ENCODE data around the gene SEPTIN3. TPM values are rescaled to one million over a fixed set of nuclear protein-coding genes. Genes with fewer than 3 reads are reported as not detected.

Gene SEPTIN3
- polyA plus RNA-seq, 1 donor (not counting 4 experiments of a cell fraction or from before 2014, with no cell fraction given) = 0.07 TPM

DNA sequence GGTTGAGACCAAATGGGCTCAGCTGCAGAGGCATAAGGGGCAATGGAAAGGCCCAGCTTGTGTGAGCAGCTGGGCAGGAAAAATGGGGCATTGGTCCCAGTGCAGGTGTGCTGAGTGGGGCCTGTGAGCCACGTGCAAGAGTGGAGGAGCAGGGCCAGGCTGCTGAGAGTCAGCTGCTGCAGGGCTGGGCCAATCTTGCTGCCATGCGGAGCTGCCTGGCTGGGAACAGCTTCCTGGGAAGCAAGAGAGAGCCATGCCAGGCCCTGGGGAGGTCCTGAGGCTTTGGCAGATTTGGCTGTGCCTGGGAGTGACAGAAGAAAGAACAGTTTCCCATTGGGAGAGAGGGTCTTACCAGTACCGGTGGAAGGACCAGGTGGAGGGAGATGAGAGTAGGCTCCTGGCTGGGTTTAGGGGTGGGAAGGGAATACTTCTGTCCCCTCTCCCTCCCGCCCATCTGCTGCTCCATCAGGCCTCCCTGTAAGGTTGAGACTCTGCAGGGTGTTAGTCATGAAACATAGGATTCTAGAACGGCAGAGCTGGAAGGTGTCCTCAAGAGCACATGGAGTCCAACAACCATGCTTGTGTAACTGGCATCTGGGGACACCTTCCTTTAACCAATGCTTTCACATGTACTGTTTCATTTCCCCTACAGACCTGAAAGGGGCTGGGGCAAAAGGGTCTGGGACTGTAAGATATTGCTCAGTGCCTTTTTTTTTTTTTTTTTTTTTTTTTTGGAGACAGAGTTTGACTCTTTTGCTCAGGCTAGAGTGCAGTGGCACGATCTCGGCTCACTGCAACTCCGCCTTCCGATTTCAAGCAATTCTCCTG is 10.4 kb downstream of the SEPTIN3 start:
- Histone ChIP-seq H3K36me3 (ENCODE audit: control insufficient read depth in 2 of 2, extremely low read depth in 1 of 2, insufficient read depth in 2 of 2, low read length in 2 of 2) (no peaks in the 10 kb centered on the region), H3K27me3 (ENCODE audit: control insufficient read depth, extremely low read depth, insufficient read depth, low read length) (peaks cover 45% of the 10 kb centered on the region), H2AFZ (ENCODE audit: control insufficient read depth, low read length) (no peak overlapping the region), H3K4me2 (ENCODE audit: control insufficient read depth, extremely low read depth, insufficient read depth, low read depth, low read length) (no peak overlapping the region), H3K79me2 (ENCODE audit: control insufficient read depth, insufficient read depth, low read length) (no peaks in the 10 kb centered on the region), H3K4me3 (ENCODE audit: control insufficient read depth in 2 of 3, extremely low read depth in 1 of 3, insufficient read depth in 2 of 3, low read depth in 1 of 3, low read length in 3 of 3) (no peak overlapping the region), H4K20me1 (ENCODE audit: control insufficient read depth, extremely low read depth, insufficient read depth, low read length) (peaks cover 2% of the 10 kb centered on the region), H3K27ac (ENCODE audit: control insufficient read depth, insufficient read depth, low read length) (no peak overlapping the region), H3K9me3 (ENCODE audit: control insufficient read depth, low read depth, low read length) (no peaks in the 10 kb centered on the region), H3K4me1 (ENCODE audit: control insufficient read depth, extremely low read depth, insufficient read depth, low read length) (no peaks in the 10 kb centered on the region), H3K9ac (ENCODE audit: control insufficient read depth, extremely low read depth, insufficient read depth, low read length) (no peak overlapping the region), H3K9me1 (ENCODE audit: control insufficient read depth, extremely low read depth, insufficient read depth, low read length) (no peaks in the 10 kb centered on the region)
- no peak for DNase-seq (ENCODE audit: low read depth, low spot score)
- dilution Hi-C loops (cut with MboI; ENCODE audit: extremely low pct_ligation_motif_present, low sequenced_read_pairs) = no loop called here
- FAIRE-seq = no peak
- TF ChIP-seq, protein P1, sequence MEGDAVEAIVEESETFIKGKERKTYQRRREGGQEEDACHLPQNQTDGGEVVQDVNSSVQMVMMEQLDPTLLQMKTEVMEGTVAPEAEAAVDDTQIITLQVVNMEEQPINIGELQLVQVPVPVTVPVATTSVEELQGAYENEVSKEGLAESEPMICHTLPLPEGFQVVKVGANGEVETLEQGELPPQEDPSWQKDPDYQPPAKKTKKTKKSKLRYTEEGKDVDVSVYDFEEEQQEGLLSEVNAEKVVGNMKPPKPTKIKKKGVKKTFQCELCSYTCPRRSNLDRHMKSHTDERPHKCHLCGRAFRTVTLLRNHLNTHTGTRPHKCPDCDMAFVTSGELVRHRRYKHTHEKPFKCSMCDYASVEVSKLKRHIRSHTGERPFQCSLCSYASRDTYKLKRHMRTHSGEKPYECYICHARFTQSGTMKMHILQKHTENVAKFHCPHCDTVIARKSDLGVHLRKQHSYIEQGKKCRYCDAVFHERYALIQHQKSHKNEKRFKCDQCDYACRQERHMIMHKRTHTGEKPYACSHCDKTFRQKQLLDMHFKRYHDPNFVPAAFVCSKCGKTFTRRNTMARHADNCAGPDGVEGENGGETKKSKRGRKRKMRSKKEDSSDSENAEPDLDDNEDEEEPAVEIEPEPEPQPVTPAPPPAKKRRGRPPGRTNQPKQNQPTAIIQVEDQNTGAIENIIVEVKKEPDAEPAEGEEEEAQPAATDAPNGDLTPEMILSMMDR (optimal IDR thresholded peaks at IDR 0.05 in 1 of 3, IDR thresholded peaks at IDR 0.05 in 1 of 3, conservative IDR thresholded peaks at IDR 0.05 in 1 of 3; ENCODE audit: extremely low read depth in 1 of 3, insufficient read depth in 2 of 3, low read length in 3 of 3) = no peak
- no peak for TF ChIP-seq EZH2 (IDR thresholded peaks at IDR 0.05; ENCODE audit: low read length)

DNA sequence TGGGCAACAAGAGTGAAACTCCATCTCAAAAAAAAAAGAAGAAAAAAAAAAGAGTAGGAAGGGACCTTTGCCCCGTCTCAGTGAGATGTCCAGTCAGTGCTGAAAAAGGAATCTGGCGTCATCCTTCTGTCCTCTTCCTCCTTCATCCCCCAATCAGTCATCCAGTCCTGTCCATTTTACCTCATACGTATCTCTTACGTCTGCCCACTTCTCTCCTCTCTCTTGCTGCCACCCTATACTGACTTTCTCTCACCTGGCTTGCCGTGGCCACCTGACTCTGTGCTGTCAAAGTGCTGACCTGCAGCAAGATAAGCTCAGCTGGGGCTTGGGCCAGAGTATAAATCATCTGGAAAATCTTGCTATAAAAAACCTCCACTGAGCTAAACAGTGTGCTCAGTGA is 13.6 kb downstream of the SEPTIN3 start:
- no peaks in the 10 kb centered on the region for H3K4me1 ChIP-seq (ENCODE audit: control insufficient read depth, extremely low read depth, insufficient read depth, low read length)
- no peak for DNase-seq (ENCODE audit: low read depth, low spot score)
- no peak overlapping the region for H3K9ac ChIP-seq (ENCODE audit: control insufficient read depth, extremely low read depth, insufficient read depth, low read length)
- H2AFZ ChIP-seq (ENCODE audit: control insufficient read depth, low read length) = no peak overlapping the region
- no peak overlapping the region for H3K4me3 ChIP-seq (ENCODE audit: control insufficient read depth in 2 of 3, extremely low read depth in 1 of 3, insufficient read depth in 2 of 3, low read depth in 1 of 3, low read length in 3 of 3)
- FAIRE-seq = no peak
- no peaks in the 10 kb centered on the region for H3K36me3 ChIP-seq (ENCODE audit: control insufficient read depth in 2 of 2, extremely low read depth in 1 of 2, insufficient read depth in 2 of 2, low read length in 2 of 2)
- no peak overlapping the region for H3K27ac ChIP-seq (ENCODE audit: control insufficient read depth, insufficient read depth, low read length)
- no peaks in the 10 kb centered on the region for H3K9me3 ChIP-seq (ENCODE audit: control insufficient read depth, low read depth, low read length)
- no peaks in the 10 kb centered on the region for H3K9me1 ChIP-seq (ENCODE audit: control insufficient read depth, extremely low read depth, insufficient read depth, low read length)
- TF ChIP-seq EZH2 (IDR thresholded peaks at IDR 0.05; ENCODE audit: low read length) = no peak
- TF ChIP-seq, protein P1 (optimal IDR thresholded peaks at IDR 0.05 in 1 of 3, IDR thresholded peaks at IDR 0.05 in 1 of 3, conservative IDR thresholded peaks at IDR 0.05 in 1 of 3; ENCODE audit: extremely low read depth in 1 of 3, insufficient read depth in 2 of 3, low read length in 3 of 3) = no peak
- H3K27me3 ChIP-seq (ENCODE audit: control insufficient read depth, extremely low read depth, insufficient read depth, low read length) = peaks cover 20% of the 10 kb centered on the region
- no peak overlapping the region for H3K4me2 ChIP-seq (ENCODE audit: control insufficient read depth, extremely low read depth, insufficient read depth, low read depth, low read length)
- no peaks in the 10 kb centered on the region for H3K79me2 ChIP-seq (ENCODE audit: control insufficient read depth, insufficient read depth, low read length)
- no peaks in the 10 kb centered on the region for H4K20me1 ChIP-seq (ENCODE audit: control insufficient read depth, extremely low read depth, insufficient read depth, low read length)
- dilution Hi-C loops (cut with MboI; ENCODE audit: extremely low pct_ligation_motif_present, low sequenced_read_pairs) = no loop called here
